SU-DHL-6 (cell line): ENCODE results near the gene RPTOR.

Source experiments
- H2AFZ ChIP-seq: fragments of 200-600 bp; sonication (generic); 2 replicates; pipeline ENCODE4 v1.6.1; 2014; ENCODE audit warnings: low read depth, mild to moderate bottlenecking, moderate library complexity, mixed read lengths, antibody characterized with exemption, low read length; ENCODE audit not compliant: severe bottlenecking
- H3F3A ChIP-seq: fragments of 200-600 bp; shearing (Covaris generic); 2 replicates; pipeline ENCODE4 v1.6.0; 2016; ENCODE audit warnings: antibody characterized with exemption, mild to moderate bottlenecking; ENCODE audit not compliant: insufficient read depth
- H3K27ac ChIP-seq: fragments of 200-600 bp; sonication (generic); 2 replicates; pipeline ENCODE4 v1.5.1; 2016; ENCODE audit warnings: low read depth, mild to moderate bottlenecking, low read length, moderate library complexity, mixed read lengths
- H3K27me3 ChIP-seq: fragments of 200-600 bp; sonication (generic), shearing (Covaris generic); 2 replicates; pipeline ENCODE4 v1.6.0; 2014; ENCODE audit warnings: mild to moderate bottlenecking, low read length
- H3K36me3 ChIP-seq: fragments of 200-600 bp; sonication (generic); 2 replicates; pipeline ENCODE4 v1.6.1; 2014; ENCODE audit warnings: mild to moderate bottlenecking, low read length, mixed read lengths
- H3K4me2 ChIP-seq: fragments of 300-600, 200-600 bp; shearing (Covaris generic), sonication (generic); 2 replicates; pipeline ENCODE4 v1.6.0; 2014; ENCODE audit warnings: low read length, low read depth, mild to moderate bottlenecking; ENCODE audit not compliant: poor library complexity, severe bottlenecking
- H3K4me3 ChIP-seq: fragments of 200-600 bp; sonication (generic); 2 replicates; pipeline ENCODE4 v1.5.1; 2014; ENCODE audit warnings: antibody characterized with exemption, low read length, mild to moderate bottlenecking, mixed read lengths; ENCODE audit not compliant: insufficient read depth, poor library complexity, severe bottlenecking
- H3K79me2 ChIP-seq: fragments of 200-600 bp; sonication (generic); 2 replicates; pipeline ENCODE4 v1.6.1; 2014; ENCODE audit warnings: mild to moderate bottlenecking, low read length, moderate library complexity; ENCODE audit not compliant: insufficient read depth
- H3K9ac ChIP-seq: fragments of 200-600 bp; sonication (generic); 2 replicates; pipeline ENCODE4 v1.7.0; 2014; ENCODE audit warnings: mild to moderate bottlenecking, low read length
- H3K9me2 ChIP-seq: fragments of 200-600 bp; sonication (generic); replicated peaks from 2 replicates; pipeline ENCODE4 v1.6.1; 2014; ENCODE audit warnings: low read length; ENCODE audit not compliant: insufficient read depth
- H3K9me3 ChIP-seq: fragments of 200-600 bp; sonication (generic); 2 replicates; pipeline ENCODE4 v1.6.1; 2014; ENCODE audit warnings: low read length, mixed read lengths; ENCODE audit not compliant: insufficient read depth
- H4K20me1 ChIP-seq: fragments of 200-600 bp; sonication (generic); 2 replicates; pipeline ENCODE4 v1.6.1; 2014; ENCODE audit warnings: low read depth, mild to moderate bottlenecking, antibody characterized with exemption, low read length, moderate library complexity, mixed read lengths
- CTCF ChIP-seq: fragments of 200-600 bp; sonication (generic); IDR thresholded peaks from one replicate; pipeline ENCODE4 v1.5.1; 2017; ENCODE audit warnings: antibody characterized with exemption, mild to moderate bottlenecking, low read length, moderate library complexity; ENCODE audit not compliant: insufficient read depth, poor library complexity, severe bottlenecking
- EZH2phosphoT487 ChIP-seq: fragments of 200-600 bp; sonication (generic), shearing (Covaris generic); conservative IDR thresholded peaks from 2 replicates; pipeline ENCODE4 v1.6.1; 2018; ENCODE audit warnings: mild to moderate bottlenecking, antibody characterized with exemption, low read length, moderate library complexity, mixed read lengths

The RPTOR gene

GRCh38 chr17:80882926-80883685 lies 338.5 kb downstream of the RPTOR start:
- no peaks in the 10 kb centered on the region for H3F3A ChIP-seq
- TF ChIP-seq EZH2phosphoT487 (no peak), CTCF (no peak)
- H3K36me3 ChIP-seq, result no peaks in the 10 kb centered on the region
- no peaks in the 10 kb centered on the region for H3K9me3 ChIP-seq
- H3K4me2 ChIP-seq, result no peak overlapping the region
- H3K27me3 ChIP-seq, result no peaks in the 10 kb centered on the region
- no peaks in the 10 kb centered on the region for H4K20me1 ChIP-seq
- no peaks in the 10 kb centered on the region for H3K9me2 ChIP-seq
- no peak overlapping the region for H3K9ac ChIP-seq
- H3K27ac ChIP-seq, result no peak overlapping the region
- no peak overlapping the region for H3K4me3 ChIP-seq
- H3K79me2 ChIP-seq, result no peaks in the 10 kb centered on the region
- H2AFZ ChIP-seq, result no peak overlapping the region

GRCh38 chr17:80883831-80884735 lies 339.4 kb downstream of the RPTOR start:
- Histone ChIP-seq H3K9me2 (no peaks in the 10 kb centered on the region), H4K20me1 (no peaks in the 10 kb centered on the region), H3K79me2 (no peaks in the 10 kb centered on the region), H3K9ac (no peak overlapping the region), H3K27me3 (no peaks in the 10 kb centered on the region), H3K27ac (no peak overlapping the region), H3F3A (no peaks in the 10 kb centered on the region), H3K4me3 (no peak overlapping the region), H2AFZ (no peak overlapping the region), H3K36me3 (no peaks in the 10 kb centered on the region), H3K9me3 (no peaks in the 10 kb centered on the region), H3K4me2 (no peak overlapping the region)
- TF ChIP-seq EZH2phosphoT487 (no peak), CTCF (no peak)

- no peak overlapping the region for H3K4me3 ChIP-seq
- H3K27me3 ChIP-seq, result no peaks in the 10 kb centered on the region
- no peaks in the 10 kb centered on the region for H3K36me3 ChIP-seq
- no peaks in the 10 kb centered on the region for H4K20me1 ChIP-seq
- H3K79me2 ChIP-seq, result no peaks in the 10 kb centered on the region
- TF ChIP-seq EZH2phosphoT487, result no peak
- TF ChIP-seq CTCF, result no peak
- H3K9me2 ChIP-seq, result no peaks in the 10 kb centered on the region
- H3K4me2 ChIP-seq, result no peak overlapping the region
- H3F3A ChIP-seq, result no peaks in the 10 kb centered on the region
- no peak overlapping the region for H2AFZ ChIP-seq
- H3K9ac ChIP-seq, result no peak overlapping the region
- no peaks in the 10 kb centered on the region for H3K9me3 ChIP-seq
- H3K27ac ChIP-seq, result no peak overlapping the region
Measured at GRCh38 chr17:80884811-80885210, 340.2 kb downstream of the RPTOR start.
